ENCODE results near the gene HOXA3.

Gene HOXA3

DNA sequence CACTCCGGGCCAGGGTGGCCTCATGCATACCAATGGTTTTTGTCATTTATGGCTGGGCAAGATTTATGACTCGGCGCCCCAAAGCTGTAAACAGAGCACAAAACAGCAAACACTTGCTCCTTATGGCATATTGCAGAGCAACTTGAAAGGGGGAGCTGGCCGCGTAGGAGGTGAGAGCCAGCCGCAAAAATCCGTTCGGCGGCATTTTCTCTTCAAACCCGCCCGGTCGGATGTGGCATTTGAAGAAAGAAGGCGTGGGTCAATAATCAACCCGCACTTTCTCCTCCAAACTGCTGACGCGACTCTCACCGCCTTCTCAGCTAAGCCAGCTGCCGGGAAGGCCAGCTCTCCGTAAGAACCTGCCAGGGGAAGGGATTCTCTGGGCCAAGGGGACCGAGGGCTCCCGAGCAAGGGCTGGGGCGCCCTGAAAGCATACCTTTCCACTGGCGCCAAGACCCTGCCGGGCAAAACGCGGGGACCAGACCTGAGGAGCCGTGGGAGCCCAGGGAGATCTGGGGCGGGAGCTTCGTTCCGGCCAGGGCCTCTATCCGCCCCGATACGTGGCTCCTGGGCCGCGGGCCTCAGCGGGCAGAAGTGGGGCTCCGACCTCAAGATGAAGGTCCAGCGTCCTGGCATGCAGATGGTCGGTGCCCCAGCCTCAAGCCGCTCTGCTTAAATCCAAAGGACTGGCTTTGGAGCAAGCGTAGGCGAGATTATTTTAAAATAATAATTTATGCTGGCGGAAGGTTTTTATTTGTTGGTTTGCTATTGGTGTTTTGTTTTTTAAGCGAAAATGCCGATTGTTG, 37.0 kb downstream of the HOXA3 start:
- no peak for DNase-seq (ENCODE audit: low read depth in 3 of 3)

DNA sequence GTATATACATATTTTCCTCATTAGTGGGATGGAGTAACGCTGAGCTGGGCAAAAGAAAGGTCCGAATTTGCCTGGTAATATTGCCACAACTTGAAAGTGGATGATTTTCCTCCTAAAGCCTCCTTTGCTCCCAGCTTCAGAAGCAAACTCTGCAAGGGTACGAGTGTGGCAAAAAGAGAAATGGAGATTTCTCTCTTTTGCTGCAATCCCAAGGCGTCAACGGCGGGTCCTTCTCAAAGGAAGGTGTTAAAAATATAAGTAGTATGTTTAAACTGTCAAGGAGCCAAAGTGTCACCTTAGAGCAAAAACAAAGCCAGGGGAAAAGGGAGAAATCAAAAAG, 37.5 kb downstream of the HOXA3 start:
- no peak for DNase-seq (ENCODE audit: low read depth in 3 of 3)

DNA sequence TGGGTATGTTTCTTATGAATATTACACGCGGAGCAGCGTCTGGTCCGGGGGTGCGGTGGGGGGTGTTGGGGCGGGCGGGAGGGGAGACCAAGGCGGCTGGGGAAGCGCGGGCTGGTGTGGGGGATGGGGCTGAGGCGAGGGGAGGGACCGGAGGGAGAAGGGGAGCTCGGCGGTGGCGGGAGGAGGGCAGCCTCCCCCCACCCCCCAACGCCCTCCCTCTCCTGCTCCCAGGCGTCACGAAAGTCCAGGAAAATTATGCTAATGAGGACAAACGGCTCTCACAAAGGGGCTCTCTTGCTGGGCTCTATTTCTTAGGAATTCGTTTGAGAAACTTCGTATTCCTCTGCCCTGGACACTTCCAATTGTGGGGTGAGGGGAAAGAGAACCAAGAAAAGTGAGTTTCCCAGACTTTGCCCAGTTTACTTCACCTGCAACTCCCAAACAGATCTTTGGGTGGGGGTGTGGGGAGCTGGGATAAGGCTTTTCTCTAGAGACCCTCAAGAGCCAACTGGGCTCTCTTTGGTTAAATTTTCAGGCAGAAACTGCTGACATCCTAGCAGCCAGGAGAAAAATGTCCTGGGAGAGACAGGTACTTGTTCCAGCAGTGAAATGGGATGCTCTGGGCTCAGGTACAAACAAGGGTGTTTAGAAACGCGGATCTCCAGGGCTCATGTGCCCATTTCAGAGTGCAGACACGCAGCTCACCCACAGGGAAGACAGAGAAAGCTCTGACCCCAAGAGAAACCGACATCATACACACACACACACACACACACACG, 38.2 kb downstream of the HOXA3 start:
- no peak for DNase-seq (ENCODE audit: low read depth in 3 of 3)

DNA sequence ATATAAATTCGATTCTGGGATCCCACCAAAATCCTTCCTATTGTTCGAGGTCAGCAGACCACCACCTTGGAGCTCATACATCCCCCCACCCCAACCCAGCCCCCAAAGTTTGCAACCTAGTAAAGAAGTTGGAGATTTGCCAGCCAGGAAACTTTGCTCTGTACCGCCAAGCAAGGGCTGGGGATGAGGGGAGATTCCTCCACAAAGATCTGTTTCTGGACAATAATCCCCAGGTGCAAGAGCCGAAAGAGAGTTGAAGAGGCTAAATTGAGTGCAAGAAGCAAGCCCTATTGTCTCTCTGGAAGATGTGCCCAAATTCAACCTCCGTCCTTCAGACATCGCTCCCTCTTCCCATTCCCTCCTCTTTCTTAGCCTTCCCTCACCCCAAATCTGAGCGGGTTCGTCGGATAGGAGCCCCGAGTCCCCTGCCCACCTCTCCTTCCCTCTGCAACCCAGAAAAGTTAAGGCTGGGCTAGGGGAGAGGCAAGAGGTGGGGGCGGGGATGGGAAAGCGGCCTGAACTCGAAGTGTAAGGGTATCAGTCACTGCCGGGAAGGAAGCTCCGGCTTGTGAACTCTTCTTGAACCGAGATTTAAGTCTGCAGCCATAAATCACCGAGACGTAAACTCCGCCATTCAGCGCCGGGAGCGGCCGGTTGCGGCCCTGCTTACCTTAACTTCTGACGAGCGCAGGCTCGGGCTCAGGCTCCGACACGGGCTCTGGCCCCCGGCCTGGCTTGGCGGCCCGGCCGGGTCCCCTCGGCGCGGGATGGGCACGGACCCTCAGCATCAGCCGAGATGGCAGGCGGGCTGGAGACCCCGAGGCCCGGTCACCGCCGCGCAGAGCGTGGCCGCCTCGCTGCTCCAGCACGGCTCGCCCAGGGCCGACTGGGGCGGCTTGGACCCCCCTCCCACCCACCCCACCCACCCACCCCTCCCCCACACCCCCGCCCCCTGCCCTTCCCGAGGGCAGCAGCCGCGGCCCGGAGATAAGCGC, 39.1 kb downstream of the HOXA3 start:
- DNase-seq (ENCODE audit: low read depth in 3 of 3), result no peak

DNA sequence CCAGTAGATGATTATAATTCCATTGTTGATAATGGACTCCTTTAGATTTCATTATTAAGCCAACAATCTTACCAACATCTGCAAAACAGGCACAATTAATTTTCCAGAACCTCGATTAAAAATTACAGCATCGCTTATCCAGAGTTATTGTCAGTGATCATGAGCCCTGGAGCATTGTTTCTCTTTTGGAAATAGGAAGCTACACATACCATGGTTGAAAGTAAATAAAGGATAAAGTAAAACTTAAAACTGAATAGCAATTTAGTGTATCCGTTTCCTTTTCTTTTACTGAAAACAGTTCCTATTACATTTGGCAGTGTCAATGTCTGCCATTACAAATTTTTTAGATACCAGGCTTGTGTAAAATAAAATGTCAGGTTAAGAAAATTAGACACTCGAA, 40.0 kb downstream of the HOXA3 start:
- no peak for DNase-seq (ENCODE audit: low read depth in 3 of 3)

DNA sequence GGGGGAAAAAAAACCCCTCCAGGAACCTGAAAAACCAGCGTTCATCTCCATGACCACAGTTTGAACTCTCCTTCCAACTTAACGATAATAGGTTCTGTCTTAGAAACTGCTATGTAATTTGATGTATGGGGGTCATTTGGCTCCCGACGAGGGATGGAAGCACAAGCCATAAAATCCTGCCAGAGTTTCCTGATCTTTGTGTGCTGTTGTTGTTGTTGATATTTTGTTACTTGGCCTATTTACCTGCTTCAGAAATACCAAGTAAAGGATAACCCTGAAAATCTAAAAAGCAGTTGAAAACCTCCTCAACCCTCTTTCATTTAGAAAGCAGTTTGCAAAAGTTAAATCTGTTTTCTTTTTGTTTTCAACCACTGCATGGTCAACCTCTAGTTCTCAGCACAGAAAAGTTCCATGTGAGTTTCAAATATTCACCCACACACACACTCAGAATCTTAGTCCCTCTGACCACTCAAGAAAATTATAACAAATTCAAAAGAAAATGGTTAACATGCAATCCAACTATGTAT, 40.6 kb downstream of the HOXA3 start:
- DNase-seq (ENCODE audit: low read depth in 3 of 3), result no peak

DNA sequence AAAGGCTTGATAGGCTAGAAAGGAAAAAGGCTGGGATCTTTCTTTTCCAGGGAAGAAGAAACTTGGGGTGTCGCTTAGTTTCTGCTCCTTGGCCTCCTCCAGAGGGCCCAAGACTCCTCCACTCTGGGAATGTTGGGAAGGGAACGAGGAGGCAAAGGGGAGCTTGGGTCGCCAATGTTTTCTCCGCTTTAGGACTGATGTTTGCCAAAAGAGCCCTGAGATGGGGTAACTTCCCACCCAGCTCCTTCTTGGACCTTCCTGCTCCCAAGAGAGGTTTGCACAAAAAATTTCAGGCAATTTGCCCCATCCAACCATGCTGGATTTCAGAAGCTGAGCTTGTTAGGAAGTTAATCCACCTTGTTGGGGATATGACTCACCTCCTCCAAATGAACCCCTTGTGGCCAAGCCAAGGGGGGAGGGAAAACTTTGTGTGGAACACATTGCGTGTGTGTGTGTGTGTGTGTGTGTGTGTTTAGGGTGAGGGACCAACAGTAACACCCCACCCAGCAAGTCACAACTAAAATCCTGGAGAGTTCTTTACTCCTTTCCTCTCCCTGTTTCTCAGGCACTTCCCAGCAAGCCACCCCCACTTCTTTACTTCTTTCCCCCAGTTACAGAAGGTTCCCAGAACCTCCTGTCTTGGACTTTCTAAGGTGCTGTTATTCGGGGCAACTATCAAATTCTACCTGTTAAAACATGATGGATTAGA, 41.2 kb downstream of the HOXA3 start:
- no peak for DNase-seq (ENCODE audit: low read depth in 3 of 3)

DNA sequence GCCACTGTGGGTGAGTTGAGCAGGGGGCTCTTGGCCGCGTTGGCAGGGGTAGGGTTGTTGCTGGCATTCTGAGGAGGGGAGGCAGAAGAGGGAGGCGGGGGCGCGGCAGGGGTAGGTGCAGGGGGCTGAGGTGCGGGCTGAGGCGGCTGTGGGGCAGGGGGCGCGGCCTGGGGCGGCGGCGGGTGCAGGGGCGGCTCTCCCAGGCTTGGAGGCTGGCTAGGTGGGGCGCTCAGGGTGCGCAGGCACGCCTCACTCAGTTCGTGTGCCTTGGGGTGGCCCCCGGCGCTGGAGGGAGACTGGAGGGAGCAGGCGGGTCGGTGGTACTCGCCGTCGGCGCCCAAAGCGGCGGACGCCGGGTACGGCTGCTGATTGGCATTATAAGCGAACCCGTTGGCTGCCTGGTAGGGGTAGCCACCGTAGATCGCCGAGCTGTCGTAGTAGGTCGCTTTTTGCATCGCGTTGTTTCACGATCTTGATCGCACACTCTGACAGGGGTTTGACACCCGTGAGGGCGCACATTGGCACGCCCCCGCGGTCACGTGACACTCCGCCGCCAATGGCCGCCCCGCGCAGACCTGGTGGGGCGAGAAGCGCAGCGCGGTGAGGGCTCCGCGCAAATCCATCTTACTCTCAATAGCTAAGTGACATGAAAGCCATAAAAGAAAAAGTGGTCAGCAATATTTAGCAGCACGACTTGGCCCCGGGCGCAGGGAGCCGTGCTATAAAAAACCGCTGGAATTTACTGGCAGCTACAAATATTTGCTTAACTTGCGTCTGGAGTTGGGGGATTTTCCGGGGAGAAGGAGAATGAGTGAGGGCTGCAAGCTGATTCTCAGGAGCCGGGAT, 42.0 kb downstream of the HOXA3 start:
- DNase-seq (ENCODE audit: low read depth in 3 of 3), result no peak

DNA sequence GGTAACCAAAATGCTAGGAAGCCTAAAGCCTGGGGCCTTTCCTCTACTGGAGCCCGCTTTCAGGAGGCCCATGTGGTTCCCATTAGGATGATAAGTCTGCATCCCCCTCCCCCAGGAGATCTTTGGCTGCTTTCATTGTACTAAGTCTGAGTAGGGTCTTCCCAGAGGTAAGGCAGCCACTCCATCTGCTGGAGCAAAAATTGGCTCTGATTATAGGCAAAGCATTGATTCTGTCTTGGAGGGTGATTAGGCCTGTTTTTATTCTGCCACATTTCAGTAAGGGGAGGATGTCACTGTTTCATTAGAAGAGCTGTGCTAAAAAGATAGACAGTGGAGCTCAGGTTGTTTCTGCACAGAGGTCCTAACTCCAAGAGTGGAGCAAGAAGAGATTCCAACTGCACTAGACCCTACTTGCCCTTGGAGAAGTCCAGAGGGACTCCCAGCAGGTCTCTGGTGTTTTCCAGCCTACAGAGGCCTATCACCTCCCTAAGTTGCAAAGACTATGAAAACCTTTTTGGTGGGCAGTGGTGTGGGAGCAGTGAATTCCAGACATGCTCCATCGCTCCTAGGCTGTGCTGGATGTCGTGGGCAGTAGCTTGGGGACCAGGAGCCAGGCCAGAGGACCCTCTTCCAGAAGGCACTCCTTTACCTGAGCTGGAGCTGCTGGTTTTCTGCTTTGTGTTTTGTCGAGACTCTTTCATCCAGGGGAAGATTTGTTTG, 42.8 kb downstream of the HOXA3 start:
- DNase-seq (ENCODE audit: low read depth in 3 of 3), result no peak

DNA sequence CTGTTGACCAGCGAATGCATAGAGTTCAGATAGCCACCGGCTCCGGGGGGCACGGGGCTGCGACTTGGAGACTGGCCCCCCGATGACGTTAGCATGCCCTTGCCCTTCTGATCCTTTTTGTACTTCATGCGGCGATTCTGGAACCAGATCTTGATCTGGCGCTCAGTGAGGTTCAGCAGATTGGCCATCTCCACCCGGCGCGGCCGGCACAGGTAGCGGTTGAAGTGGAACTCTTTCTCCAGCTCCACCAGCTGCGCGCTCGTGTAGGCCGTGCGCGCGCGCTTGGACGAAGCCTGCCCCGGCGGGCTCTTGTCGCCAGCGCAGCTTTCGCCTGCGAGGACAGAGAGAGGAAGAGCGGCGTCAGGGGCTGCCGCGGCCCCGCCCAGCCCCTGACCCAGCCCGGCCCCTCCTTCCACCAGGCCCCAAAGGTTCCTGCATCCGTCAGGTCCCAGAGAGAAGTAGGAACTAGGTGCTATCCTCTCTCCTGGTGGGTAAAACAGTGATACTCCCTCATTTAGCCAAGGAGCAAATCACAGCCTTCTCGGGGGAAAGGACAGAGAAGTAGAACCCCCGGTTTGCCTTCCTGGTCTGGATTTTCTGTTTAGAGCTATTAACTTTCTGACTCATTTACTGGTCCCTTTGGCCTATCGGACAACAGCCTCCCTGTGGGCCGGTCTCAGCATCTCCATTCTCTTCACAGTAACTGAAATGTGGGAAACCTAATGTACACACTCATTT, 43.8 kb downstream of the HOXA3 start:
- DNase-seq (ENCODE audit: low read depth in 3 of 3), result no peak

DNA sequence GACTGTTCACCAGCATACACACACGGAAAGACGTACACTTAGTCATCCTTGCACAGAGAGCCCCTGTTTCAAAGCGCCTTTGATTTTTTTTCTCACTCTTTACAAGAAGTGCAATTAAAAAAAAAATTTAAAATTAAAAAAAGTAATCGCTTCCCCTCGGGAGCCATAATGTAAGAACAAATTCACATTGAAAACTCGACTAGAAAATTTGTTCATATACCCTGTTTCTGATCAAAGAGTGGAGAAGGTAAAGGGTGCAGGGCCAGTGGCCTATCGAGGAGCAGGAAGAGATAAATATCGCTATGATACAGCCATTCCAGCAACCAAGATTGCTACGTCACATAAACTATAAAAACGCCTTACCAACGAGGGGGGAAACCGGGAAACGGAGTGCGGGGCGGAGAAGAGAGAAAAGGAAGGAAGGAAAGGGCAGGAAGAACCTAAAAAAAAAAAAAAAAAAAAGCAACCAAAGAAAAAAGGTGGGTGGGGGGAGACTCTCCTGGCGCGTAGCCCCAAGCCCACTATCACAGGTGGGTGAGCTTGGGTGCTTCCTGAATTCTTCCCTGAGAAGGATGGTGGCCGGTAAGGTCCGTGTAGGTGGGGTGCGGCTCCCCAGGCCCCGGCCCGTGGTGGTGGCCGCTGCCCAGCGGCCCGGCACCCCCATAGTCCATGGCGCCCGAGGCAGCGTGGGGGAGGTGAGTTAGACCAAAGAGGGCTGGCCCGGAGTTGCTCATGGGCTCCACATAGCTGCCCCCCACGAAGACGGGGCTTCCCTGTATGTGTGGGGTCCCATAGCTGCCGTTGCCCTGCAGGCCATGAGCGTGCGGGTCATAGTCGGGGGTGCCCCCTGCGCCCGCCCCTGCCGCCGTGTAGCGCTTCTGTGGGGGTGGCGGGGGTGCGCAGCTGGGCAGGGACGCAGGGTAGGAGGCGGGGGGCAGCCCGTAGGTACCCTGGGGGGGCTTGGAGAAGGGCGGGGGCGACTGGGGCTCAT, 44.7 kb downstream of the HOXA3 start:
- DNase-seq (ENCODE audit: low read depth in 3 of 3), result no peak

DNA sequence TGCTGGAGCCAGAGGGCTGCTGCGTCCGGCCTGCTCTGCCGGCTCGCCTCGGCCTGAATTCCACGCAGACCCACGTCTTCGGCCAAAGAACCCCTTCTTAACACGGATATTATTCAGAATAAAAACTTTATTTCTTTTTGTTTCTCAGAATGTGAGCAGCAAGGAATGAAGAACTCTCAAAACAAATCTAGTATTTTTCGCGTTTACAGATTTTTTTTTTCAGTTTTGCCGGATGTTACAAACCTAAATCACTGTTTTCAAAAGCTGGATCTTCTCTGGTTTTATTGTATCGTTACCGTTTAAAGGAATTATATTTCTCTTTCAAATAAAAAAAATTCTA, 45.5 kb downstream of the HOXA3 start:
- DNase-seq (ENCODE audit: low read depth in 3 of 3), result no peak

DNA sequence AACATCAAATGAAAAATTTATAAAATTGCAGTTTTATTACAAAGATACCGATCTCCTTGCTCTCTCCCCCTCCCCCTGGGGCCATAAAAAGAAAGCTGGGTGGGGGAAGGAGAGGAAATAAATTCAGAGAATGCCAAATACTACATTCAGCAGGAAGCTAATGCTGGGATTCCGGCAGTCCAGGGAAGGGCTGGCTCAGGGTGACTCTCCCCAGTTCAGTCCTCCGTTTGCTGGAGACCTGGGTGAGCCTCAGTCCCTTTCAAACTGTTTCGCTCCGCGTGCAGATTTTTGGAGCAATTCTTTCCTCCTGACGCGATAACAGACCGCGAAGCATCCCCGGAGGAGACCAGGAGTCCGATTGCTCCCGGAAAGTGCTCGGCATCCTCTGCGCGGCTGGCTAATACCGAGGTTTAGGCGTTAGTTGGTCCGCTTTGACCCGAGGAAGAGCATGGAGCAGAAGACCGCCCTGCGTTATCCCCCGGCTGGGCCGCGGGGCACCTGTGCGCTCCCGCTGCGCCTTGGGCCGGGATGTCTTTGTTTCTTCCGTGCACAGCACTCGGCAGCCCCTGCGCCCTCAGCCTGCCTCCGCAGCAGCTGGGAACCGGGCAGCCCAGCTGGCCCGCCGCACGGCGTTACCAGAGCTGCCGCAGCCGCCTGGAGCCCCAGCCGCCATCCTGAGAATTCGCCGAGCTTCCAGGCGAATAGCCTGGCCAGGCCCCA, 46.0 kb downstream of the HOXA3 start:
- DNase-seq (ENCODE audit: low read depth in 3 of 3), result no peak

DNA sequence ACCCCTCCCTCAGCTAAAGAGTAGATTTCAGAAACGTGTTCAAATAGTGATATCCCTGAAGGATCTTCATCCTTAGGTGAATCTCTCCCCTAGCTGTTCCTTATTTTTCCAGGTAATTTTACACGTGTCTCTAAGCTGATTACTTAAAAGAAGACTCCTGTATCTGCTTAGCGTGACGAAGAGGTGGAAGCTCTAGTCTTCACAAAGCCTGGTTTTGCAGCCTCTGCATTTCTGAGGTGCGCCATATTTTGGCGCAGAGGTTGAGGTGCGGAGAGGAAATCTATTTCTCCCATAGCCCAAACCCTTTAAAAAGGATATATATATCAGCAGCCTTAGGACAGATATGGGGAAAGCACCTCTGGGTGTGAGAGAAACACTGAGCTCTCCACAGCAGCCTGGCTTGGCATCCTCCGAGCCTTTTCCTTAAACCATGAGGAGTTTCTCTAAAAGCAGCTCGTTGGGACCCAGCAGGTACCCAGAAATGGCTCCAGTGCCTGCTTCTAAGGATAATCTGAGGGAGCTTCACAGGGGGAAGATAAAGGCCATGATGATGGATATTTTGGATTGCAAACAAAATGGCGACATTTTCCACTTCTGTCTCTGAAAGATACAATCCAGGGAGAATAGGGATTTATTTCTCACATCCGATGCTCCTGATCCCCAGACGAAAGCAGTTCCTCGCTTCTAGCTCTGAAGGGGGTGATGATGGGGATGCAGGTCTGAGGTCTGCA, 46.9 kb downstream of the HOXA3 start:
- DNase-seq (ENCODE audit: low read depth in 3 of 3), result no peak

DNA sequence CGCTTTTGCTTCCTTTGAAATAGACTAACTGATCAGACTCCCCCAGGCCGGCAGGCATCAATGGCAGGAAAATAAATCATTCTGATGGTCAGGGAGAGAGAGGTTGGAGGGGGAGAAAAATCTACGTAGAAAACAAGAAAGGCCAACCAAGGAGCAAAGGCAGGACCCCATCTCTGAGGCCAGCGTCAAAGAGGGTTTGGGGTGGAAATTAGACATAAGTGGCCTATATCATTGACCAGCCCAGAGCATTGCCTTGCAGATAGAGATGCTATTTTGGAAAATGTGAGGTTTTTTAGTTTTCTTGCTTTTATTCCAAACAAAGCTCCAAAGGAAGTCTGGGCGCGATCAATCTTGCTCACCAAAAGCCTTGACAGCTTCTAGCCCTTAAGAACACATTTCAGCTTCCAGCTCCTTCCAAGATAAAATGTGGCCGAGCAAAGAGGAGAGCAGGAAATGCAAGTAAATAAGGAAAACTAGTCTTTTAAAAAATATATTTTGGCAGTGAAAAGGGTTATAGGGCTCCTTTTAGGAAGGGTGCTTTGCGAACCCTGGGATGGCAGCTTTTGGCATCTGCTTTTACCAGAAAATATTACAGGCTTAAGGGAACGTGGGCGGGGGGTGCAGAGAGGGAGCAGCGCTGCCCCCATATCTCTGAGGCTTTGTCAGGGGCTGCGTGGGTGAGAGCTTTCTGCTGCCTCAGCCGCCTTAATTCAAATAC, 47.9 kb downstream of the HOXA3 start:
- DNase-seq (ENCODE audit: low read depth in 3 of 3), result no peak
